Right atrium auricular region (tissue), 2 donors: ENCODE results near the gene DOLK. TPM values are rescaled to one million over a fixed set of nuclear protein-coding genes. Genes with fewer than 3 reads are reported as not detected.

Source experiments
- DNase-seq: peaks from one replicate; pipeline ENCODE4 v3.0.0-alpha.2; 2019; ENCODE audit warnings: low spot score
- H3K27ac ChIP-seq, 2 donors: fragments of 200-600 bp; sonication (generic); 1 replicate in 1 of 2; 2 replicates in 1 of 2; pipeline ENCODE4 v1.5.1; 2016 to 2019
- H3K27me3 ChIP-seq, 2 donors: fragments of 200-600 bp; sonication (generic); one replicate each; pipeline versions ENCODE4 v1.5.1 to v1.6.0; 2017 to 2019
- H3K36me3 ChIP-seq: fragments of 200-600 bp; sonication (generic); one replicate; pipeline ENCODE4 v1.5.1; 2016
- H3K4me1 ChIP-seq, 2 donors: fragments of 200-600 bp; sonication (generic); one replicate each; pipeline versions ENCODE4 v1.5.1 to v1.6.0; 2017 to 2019
- H3K4me3 ChIP-seq, 2 donors: fragments of 200-600 bp; sonication (generic); 1 replicate in 1 of 2; 2 replicates in 1 of 2; pipeline ENCODE4 v1.5.1; 2017 to 2019; ENCODE audit warnings: mild to moderate bottlenecking in 1 of 2, moderate library complexity in 1 of 2
- H3K9me3 ChIP-seq, 2 donors: fragments of 200-600 bp; sonication (generic); one replicate each; pipeline ENCODE4 v1.5.1; 2019
- total RNA-seq, 2 donors: library from RNA; depleted of rRNA; stranded (reverse); fragments of >200 nt; gene quantifications; one replicate each; pipeline ENCODE4 v1.1.0, GENCODE V29; 2016
- TF ChIP-seq, protein P1 (sequence below), 2 donors: fragments of 200-600 bp; sonication (generic); IDR thresholded peaks; one replicate each; pipeline ENCODE4 v1.5.1; 2019; ENCODE audit warnings: antibody characterized with exemption in 2 of 2

Gene DOLK
- total RNA-seq, 2 donors from 2014 or later = 13.9 to 14.4 TPM

DNA sequence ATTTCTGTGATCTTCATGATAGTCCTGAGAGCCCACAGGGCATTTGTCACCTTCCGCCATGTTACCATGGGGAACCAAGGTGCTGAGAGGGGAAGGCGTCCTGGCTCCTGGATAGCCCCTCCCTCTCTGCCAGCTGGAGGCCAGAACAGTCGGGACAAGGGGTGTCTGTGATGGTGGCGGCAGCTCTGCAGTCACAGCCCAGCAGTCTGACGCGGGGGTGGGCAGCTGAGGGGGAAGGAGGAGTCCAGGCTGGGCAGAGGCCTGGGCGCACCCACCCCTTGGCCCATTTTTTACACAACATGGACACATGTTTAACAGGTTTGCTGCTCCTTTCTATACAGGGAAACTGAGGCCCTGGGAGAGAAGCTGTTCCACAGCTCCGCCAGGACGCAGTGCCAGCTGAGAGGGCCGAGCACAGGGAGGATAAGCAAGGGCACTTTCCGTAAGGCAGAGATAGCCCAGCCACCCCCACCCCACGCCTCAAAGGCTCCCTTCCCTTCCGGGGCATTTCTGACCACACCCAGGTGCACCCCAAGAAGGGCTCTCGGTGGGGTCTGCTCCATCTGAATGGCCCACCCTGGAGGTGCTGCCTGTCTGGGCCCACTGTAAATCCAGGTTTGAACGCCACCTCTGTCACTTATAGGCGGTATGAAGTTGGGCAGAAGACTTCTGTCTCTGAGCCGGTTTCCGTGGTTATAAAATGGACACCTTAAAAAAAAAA lies 48.4 kb downstream of the DOLK start:
- Histone ChIP-seq H3K4me3 (no peak overlapping the region), H3K27ac (peak overlapping the region; percentile 44 to 73), H3K27me3 (no peaks in the 10 kb centered on the region), H3K36me3 (peaks cover 33% of the 10 kb centered on the region), H3K9me3 (no peaks in the 10 kb centered on the region), H3K4me1 (peaks cover 0 to 57% of the 10 kb centered on the region in 2 donors)
- TF ChIP-seq, protein P1, sequence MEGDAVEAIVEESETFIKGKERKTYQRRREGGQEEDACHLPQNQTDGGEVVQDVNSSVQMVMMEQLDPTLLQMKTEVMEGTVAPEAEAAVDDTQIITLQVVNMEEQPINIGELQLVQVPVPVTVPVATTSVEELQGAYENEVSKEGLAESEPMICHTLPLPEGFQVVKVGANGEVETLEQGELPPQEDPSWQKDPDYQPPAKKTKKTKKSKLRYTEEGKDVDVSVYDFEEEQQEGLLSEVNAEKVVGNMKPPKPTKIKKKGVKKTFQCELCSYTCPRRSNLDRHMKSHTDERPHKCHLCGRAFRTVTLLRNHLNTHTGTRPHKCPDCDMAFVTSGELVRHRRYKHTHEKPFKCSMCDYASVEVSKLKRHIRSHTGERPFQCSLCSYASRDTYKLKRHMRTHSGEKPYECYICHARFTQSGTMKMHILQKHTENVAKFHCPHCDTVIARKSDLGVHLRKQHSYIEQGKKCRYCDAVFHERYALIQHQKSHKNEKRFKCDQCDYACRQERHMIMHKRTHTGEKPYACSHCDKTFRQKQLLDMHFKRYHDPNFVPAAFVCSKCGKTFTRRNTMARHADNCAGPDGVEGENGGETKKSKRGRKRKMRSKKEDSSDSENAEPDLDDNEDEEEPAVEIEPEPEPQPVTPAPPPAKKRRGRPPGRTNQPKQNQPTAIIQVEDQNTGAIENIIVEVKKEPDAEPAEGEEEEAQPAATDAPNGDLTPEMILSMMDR (IDR thresholded peaks at IDR 0.05) = no peak
- no peak for DNase-seq

DNA sequence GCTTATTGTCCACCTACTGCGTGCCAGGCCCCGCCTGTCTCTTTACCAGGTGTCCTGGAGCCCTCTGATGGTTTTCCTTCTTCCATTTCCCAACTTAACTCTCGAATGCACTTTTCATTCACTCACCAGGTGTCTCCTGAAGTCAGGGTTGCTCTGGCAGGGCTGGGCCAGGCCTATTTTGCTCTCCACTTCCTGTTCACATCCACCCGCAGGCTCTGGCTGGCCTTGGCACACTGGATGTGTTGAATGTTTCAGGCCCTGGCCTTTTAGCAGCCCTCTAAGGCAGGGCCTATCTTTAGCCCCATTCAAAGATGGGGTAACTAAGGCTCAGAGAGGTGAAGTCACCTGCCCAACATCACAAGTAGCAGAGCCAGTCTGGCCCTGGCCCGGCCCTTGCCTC lies 49.0 kb downstream of the DOLK start:
- Histone ChIP-seq H3K36me3 (peaks cover 39% of the 10 kb centered on the region), H3K4me1 (peaks cover 0 to 52% of the 10 kb centered on the region in 2 donors)
- TF ChIP-seq, protein P1 (IDR thresholded peaks at IDR 0.05) = no peak

DNA sequence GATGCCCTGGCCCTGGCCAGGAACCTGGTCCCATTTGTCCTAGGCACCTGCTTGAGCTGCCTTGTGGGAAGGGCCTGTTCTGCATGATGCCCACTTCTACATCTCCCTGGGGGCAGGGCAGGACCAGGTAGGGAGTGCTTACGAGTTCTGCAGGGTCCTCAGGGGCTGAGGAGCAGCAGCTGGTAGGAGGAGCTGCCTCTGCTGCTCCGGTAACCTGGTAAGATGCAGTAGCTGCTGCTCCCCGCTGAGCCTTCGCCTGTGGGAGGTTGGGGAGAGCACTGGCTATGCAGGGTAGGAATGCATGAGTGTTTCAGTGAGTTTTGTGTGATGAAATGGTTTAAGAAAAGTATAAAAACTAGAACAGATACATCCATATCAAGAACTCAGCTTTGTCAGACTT lies 51.8 kb downstream of the DOLK start:
- Histone ChIP-seq H3K36me3 (peaks cover 63% of the 10 kb centered on the region), H3K4me1 (peaks cover 0 to 56% of the 10 kb centered on the region in 2 donors), H3K9me3 (no peaks in the 10 kb centered on the region), H3K27ac (no peak overlapping the region), H3K27me3 (no peaks in the 10 kb centered on the region), H3K4me3 (no peak overlapping the region)
- DNase-seq = no peak
- TF ChIP-seq, protein P1 (IDR thresholded peaks at IDR 0.05) = no peak

More for the DNA sequence above, 49.0 kb downstream of the DOLK start:
- Histone ChIP-seq H3K27ac (peak overlapping the region; percentile 44 to 73), H3K27me3 (no peaks in the 10 kb centered on the region), H3K4me3 (no peak overlapping the region), H3K9me3 (no peaks in the 10 kb centered on the region)
- DNase-seq = no peak

Other genes with a start within 250 kb of the DOLK start
- gene PKN3, start 245.1 kb downstream of the DOLK start, total RNA-seq = 1 to 10 TPM; 4.5 to 8.6 TPM
- 10 to 100 TPM; 22.8 to 24.4 TPM for gene ZDHHC12, start 223.5 kb downstream of the DOLK start, total RNA-seq
- 10 to 100 TPM; 61.6 to 72.6 TPM for gene ZER1, start 175.7 kb downstream of the DOLK start, total RNA-seq
- 10 to 100 TPM; 14.2 to 17.1 TPM for gene TBC1D13, start 160.3 kb downstream of the DOLK start, total RNA-seq
- gene ENDOG, start 129.1 kb downstream of the DOLK start, total RNA-seq = 10 to 100 TPM; 33.6 to 74.4 TPM
- 10 to 100 TPM in 1 of 2 donors, 1 to 10 TPM in 1; 8.5 to 11.6 TPM for gene SPOUT1, start 117.8 kb downstream of the DOLK start, total RNA-seq
- 10 to 100 TPM; 10.1 to 15.1 TPM for gene KYAT1, start 65.7 kb downstream of the DOLK start, total RNA-seq
- 10 to 100 TPM; 45.3 to 65.9 TPM for gene LRRC8A, start 65.5 kb downstream of the DOLK start, total RNA-seq
- gene PHYHD1, start 26.6 kb downstream of the DOLK start, total RNA-seq = 10 to 100 TPM; 21.3 to 51.9 TPM
- gene NUP188, start 96 bp upstream of the DOLK start, total RNA-seq = 10 to 100 TPM; 23.5 to 26.8 TPM
- gene SH3GLB2, start 80.7 kb upstream of the DOLK start, total RNA-seq = 10 to 100 TPM; 25.6 to 41.3 TPM
- 10 to 100 TPM; 34.2 to 40.2 TPM for gene MIGA2, start 89.0 kb upstream of the DOLK start, total RNA-seq
- 1 to 10 TPM; 4.8 to 5.4 TPM for gene DOLPP1, start 133.5 kb upstream of the DOLK start, total RNA-seq
- 10 to 100 TPM; 73.0 to 75.0 TPM for gene CRAT, start 163.2 kb upstream of the DOLK start, total RNA-seq
- 10 to 100 TPM; 81.3 to 89.9 TPM for gene PTPA, start 163.8 kb upstream of the DOLK start, total RNA-seq
- 10 to 100 TPM in 1 of 2 donors, 1 to 10 TPM in 1; 5.5 to 11.6 TPM for gene IER5L, start 230.7 kb upstream of the DOLK start, total RNA-seq